T-helper 2 cell treated with Interferon-gamma antibody and Interleukin-4, amounts not matched to agents 5 μg/mL and 100 μg/mL, for 36 hours (primary cell): ENCODE results near the gene ACTL8.

ENCODE experiments used
- DNase-seq: peaks from one replicate; pipeline ENCODE4 v3.0.0; 2021; ENCODE audit warnings: low spot score
- H3K27ac Mint-ChIP-seq: one replicate; pipeline ENCODE4 v1.8.0; 2021; ENCODE audit warnings: mild to moderate bottlenecking, mixed read lengths
- H3K27me3 Mint-ChIP-seq: one replicate; pipeline ENCODE4 v1.8.0; 2021; ENCODE audit warnings: low read depth, mixed read lengths
- H3K36me3 Mint-ChIP-seq: one replicate; pipeline ENCODE4 v1.8.0; 2021; ENCODE audit warnings: low read depth, mixed read lengths
- H3K4me1 Mint-ChIP-seq: one replicate; pipeline ENCODE4 v1.8.0; 2021; ENCODE audit warnings: low read depth, mixed read lengths
- H3K4me3 Mint-ChIP-seq: one replicate; pipeline ENCODE4 v1.8.0; 2022; ENCODE audit warnings: mild to moderate bottlenecking, moderate library complexity, mixed read lengths
- H3K9me3 Mint-ChIP-seq: one replicate; pipeline ENCODE4 v1.8.0; 2021; ENCODE audit warnings: mixed read lengths

The ACTL8 gene

DNA sequence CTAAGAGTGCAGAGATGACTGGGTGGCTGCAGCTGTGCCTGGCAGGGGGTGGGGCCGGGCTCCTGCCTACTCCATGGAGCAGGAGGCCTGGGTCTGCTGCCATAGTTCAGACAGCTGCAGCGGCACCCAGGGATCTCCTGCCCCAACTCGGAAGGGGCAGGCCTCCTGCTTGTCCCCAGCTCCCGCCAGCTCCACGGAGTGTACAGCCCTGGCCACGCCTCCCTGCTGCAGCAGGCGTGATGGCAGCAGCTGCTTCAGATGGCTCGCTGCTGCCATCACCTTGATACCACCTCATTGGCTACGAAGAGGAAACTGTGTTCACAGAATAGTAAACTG lies 35.9 kb downstream of the ACTL8 start:
- DNase-seq = no peak
- H3K9me3 Mint-ChIP-seq = no peaks in the 10 kb centered on the region
- H3K27me3 Mint-ChIP-seq = no peaks in the 10 kb centered on the region
- H3K36me3 Mint-ChIP-seq = no peaks in the 10 kb centered on the region
- no peak overlapping the region for H3K4me3 Mint-ChIP-seq
- no peaks in the 10 kb centered on the region for H3K4me1 Mint-ChIP-seq
- H3K27ac Mint-ChIP-seq = no peak overlapping the region

DNA sequence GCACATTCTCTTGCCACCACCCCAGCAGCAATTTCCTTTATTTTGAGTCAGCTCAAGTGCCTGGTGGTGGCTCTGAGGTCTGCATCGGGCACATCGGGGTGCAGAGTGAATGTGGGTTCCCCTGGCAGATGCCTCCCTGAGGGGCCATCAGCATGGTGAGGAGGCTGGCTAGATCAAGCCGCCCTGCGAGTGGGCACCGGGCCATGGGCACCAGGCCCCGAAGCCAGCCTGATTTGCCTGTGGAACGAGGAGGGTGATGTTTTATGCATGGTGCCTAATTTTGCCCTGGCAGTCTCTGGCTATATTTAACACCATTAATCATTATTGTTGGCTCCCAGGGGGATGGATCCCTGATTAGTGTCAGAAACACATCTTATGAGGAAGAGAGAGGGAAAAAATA lies 36.3 kb downstream of the ACTL8 start:
- H3K27me3 Mint-ChIP-seq = no peaks in the 10 kb centered on the region
- no peak overlapping the region for H3K4me3 Mint-ChIP-seq
- no peak for DNase-seq
- no peaks in the 10 kb centered on the region for H3K4me1 Mint-ChIP-seq
- no peaks in the 10 kb centered on the region for H3K36me3 Mint-ChIP-seq
- H3K27ac Mint-ChIP-seq = no peak overlapping the region
- H3K9me3 Mint-ChIP-seq = no peaks in the 10 kb centered on the region

DNA sequence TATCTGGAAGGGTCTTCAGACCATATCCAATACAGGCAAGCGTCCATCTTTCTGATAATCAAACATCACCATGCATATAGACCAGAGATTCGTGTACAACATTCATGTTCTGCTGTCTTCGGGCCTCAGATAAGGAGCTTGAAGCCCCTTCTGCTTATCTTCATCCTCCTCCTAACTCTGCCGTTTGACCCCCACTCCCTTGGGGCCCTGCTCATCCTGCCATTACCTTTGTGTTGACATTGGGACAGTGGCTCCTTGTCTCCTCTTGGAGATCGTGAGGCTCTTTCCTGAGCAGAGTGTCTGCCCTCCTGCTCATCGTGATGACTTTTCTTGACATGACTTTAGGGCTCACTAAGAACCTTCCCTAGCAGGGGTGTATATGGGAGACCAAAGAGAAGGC lies 37.3 kb downstream of the ACTL8 start:
- Mint-ChIP-seq H3K9me3 (no peaks in the 10 kb centered on the region), H3K27me3 (no peaks in the 10 kb centered on the region), H3K27ac (no peak overlapping the region), H3K4me1 (no peaks in the 10 kb centered on the region), H3K36me3 (no peaks in the 10 kb centered on the region), H3K4me3 (no peak overlapping the region)
- no peak for DNase-seq

DNA sequence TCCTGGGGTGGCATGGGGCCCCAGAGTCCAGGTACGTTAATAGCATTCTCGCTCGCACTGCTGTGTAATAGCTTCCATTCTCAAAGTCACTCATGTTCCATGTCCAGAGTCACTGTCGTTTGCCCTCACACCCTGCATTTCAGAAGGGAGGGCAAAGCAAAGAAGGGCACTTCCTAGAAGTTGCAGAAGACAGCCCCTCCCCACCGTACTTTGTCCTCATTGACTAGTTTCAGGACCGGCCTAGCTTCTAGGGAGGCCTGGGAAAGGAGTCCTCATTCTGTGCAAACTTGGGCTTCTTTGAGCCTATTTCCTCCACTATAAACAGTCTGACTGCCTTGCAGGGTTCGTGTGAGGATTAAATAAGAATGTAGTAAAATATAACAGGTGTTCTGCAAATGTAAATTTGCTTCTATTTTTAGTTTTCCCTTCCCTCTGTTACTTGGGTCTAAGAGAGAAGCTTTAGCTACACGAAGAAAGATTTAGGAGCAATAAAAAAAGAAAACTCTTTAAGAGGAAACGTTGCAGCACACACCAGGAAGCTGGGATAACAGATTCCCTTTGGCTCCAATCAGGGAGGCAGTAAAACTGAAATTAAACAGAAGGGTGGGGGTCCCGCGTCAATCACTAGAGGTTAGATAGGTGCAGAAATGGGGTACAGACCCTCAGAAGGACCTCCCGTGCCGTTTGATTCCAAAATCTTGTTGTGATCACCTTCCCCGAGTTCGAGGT lies 40.1 kb downstream of the ACTL8 start:
- no peaks in the 10 kb centered on the region for H3K4me1 Mint-ChIP-seq
- H3K27me3 Mint-ChIP-seq = no peaks in the 10 kb centered on the region
- no peak for DNase-seq
- H3K27ac Mint-ChIP-seq = no peak overlapping the region
- no peaks in the 10 kb centered on the region for H3K36me3 Mint-ChIP-seq
- no peaks in the 10 kb centered on the region for H3K9me3 Mint-ChIP-seq
- no peak overlapping the region for H3K4me3 Mint-ChIP-seq

DNA sequence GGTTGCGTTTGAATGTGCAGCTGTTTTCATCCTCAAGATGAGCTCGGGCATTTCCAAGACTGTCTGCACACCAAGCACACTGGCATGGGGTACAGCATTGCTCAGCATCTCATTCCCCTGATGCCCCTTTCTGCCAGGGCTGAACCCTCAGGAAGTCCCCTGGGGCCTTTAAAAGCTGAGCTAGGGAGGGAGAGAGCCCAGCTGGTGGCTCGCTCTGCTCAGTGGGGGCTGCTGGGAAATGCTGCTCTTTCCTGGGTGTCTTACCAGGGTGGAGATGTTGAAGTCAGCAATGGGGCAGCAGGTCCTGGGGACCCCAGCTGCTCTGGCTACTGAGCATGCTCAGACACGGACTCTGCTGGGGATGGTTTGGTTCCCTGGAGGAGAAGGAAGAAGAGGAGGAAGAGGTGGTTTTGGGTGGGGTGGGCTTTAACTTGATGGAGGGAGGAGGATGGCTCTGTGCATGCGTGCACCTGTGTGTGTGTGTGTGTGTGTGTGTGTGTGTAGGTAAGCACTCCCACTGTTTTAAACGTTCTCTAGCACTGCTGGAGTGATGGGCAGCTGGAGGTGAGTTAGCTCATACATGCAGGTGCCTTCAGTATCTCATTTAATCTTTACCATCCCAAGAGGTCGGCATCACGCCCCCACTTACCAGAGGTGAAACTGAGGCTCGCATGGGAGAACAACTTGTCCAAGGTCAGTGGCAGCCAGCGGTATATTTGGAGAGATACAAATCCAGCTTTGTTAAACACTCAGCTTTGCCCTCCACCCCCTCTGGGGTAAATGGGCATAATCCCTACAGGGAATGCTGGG lies 40.9 kb downstream of the ACTL8 start:
- no peak overlapping the region for H3K4me3 Mint-ChIP-seq
- H3K27me3 Mint-ChIP-seq = no peaks in the 10 kb centered on the region
- no peak for DNase-seq
- H3K27ac Mint-ChIP-seq = no peak overlapping the region
- no peaks in the 10 kb centered on the region for H3K9me3 Mint-ChIP-seq
- no peaks in the 10 kb centered on the region for H3K4me1 Mint-ChIP-seq
- H3K36me3 Mint-ChIP-seq = no peaks in the 10 kb centered on the region

DNA sequence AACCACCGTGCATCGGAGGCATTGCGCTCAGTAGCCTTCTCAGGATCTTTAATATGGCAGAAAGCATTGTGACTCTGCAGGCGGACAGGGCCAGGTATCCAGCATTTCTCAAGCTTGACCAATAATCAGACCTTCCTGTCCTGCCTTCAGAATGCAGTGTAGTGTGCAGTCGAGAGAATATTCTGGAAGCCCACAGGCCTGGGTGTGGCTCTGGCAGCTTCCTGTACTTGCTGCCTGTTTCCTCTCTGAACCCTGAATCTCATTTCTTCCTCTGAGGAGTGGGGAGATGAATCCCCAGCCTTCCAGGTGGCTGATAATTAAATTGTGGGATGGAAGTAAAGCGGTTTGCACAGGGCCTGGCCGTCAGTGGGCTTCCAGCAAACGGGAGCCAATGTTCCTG lies 42.3 kb downstream of the ACTL8 start:
- H3K9me3 Mint-ChIP-seq = no peaks in the 10 kb centered on the region
- H3K4me1 Mint-ChIP-seq = no peaks in the 10 kb centered on the region
- no peak for DNase-seq
- no peak overlapping the region for H3K4me3 Mint-ChIP-seq
- H3K27me3 Mint-ChIP-seq = no peaks in the 10 kb centered on the region
- H3K36me3 Mint-ChIP-seq = no peaks in the 10 kb centered on the region
- no peak overlapping the region for H3K27ac Mint-ChIP-seq

DNA sequence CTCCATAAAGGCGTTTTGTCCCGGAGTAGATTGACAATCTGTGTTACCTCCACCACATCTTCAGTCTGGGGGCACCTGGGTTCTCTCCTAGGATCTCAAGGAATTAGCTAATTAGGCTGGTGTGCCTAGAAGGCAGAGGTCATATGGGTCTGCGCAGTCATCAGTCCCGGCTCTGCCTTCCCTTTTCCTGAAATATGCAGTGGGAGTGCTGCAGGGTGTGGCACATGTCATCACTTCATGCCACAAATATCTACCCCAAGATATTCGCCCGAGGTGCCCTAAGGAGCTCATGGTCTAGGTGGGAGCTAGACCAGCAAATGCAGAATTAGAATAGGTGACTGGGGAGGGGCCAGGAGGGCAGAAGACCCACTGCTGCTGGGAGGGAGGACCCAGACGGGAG lies 42.9 kb downstream of the ACTL8 start:
- Mint-ChIP-seq H3K27ac (no peak overlapping the region), H3K9me3 (no peaks in the 10 kb centered on the region), H3K36me3 (no peaks in the 10 kb centered on the region), H3K4me3 (no peak overlapping the region), H3K27me3 (no peaks in the 10 kb centered on the region), H3K4me1 (no peaks in the 10 kb centered on the region)
- no peak for DNase-seq

DNA sequence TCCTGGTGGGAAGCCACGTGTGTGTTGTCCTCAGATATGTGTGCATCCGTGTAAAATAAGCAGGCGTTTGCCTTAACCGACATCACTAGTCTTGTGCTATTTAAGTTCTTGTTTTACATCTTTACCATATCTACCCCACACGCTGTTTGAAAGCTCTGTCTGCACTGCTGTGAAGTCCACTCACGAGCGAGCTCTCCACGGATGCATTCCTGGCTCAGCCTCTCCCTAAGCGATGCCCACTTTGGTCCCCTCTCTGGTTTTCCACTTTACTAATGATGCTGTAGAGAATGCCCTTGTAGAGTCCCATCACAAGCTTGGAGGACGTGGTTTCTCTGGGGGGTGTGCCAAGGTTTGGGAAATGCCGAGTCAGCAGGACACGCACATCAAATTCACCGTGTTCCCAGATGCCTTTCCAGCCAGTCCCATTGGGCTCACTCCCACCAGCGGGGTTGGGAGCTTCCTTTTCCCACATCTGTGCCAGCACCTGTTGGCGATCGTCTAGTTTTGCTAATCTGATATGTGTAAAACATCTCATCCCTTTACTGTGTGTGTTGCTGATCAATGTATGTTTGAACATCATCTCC lies 43.8 kb downstream of the ACTL8 start:
- Mint-ChIP-seq H3K4me1 (no peaks in the 10 kb centered on the region), H3K27ac (no peak overlapping the region), H3K27me3 (no peaks in the 10 kb centered on the region), H3K36me3 (no peaks in the 10 kb centered on the region), H3K9me3 (peaks cover 3% of the 10 kb centered on the region), H3K4me3 (no peak overlapping the region)
- no peak for DNase-seq

DNA sequence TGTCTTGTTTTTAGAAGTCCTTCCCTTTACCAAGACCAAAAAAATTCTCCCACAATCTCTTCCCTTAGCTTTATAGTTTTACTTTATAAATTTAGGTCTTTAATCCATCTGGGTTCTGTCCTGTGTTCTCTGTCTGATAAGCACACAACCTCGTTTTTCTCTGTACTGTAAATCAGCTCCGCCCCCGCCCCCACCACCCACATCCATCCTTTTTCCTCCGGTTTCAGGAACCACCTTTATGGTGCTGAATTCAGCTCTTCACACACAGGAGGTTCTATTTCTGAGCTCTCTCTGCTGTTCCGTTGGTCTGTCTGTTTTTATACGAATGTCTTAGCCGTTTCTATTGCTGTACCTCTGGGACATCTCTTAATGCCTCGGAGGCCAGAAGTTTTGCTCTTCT lies 44.5 kb downstream of the ACTL8 start:
- H3K27ac Mint-ChIP-seq = no peak overlapping the region
- peaks cover 3% of the 10 kb centered on the region for H3K9me3 Mint-ChIP-seq
- H3K27me3 Mint-ChIP-seq = no peaks in the 10 kb centered on the region
- no peaks in the 10 kb centered on the region for H3K4me1 Mint-ChIP-seq
- H3K36me3 Mint-ChIP-seq = no peaks in the 10 kb centered on the region
- no peak for DNase-seq
- no peak overlapping the region for H3K4me3 Mint-ChIP-seq

DNA sequence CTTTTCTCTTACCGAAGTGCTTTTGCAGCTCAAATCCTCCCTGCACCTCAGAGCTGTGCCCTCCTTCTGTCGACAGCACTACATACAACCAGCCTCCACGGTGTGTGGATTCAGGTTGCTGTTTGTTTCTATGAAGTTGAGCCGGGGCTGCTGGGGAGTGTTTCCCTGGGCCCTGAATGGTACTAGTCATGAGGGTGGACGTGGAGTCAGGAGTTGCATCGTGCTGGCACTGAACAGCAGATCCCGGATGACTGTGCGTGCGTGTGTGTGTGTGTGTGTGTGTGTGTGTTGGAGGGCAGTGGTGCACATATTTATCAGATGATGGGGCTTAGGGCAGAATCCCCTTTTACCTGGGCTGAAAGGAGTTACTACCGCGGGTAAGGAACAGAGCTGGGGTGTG lies 47.0 kb downstream of the ACTL8 start:
- no peaks in the 10 kb centered on the region for H3K27me3 Mint-ChIP-seq

DNA sequence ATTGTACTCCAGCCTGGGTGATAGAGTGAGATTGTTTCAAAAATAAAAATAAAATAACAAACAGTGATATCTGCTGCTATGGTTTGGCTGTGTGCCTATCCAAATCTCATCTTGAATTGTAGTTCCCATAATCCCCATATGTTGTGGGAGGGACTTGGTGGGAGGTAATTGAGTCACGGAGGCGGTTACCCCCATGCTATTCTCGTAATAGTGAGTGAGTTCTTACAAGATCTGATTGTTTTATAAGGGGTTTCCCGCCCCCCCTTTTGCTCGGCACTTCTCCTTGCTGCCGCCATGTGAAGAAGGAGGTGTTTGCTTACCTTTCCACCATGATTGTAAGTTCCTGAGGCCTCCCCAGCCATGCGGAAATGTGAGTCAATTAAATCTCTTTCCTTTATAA lies 47.8 kb downstream of the ACTL8 start:
- no peak overlapping the region for H3K4me3 Mint-ChIP-seq
- peaks cover 3% of the 10 kb centered on the region for H3K9me3 Mint-ChIP-seq
- H3K27me3 Mint-ChIP-seq = no peaks in the 10 kb centered on the region
- H3K4me1 Mint-ChIP-seq = no peaks in the 10 kb centered on the region
- H3K27ac Mint-ChIP-seq = no peak overlapping the region
- H3K36me3 Mint-ChIP-seq = no peaks in the 10 kb centered on the region
- no peak for DNase-seq

More for the DNA sequence above, 47.0 kb downstream of the ACTL8 start:
- Mint-ChIP-seq H3K27ac (no peak overlapping the region), H3K9me3 (peaks cover 3% of the 10 kb centered on the region), H3K36me3 (no peaks in the 10 kb centered on the region), H3K4me1 (no peaks in the 10 kb centered on the region), H3K4me3 (no peak overlapping the region)
- no peak for DNase-seq

DNA sequence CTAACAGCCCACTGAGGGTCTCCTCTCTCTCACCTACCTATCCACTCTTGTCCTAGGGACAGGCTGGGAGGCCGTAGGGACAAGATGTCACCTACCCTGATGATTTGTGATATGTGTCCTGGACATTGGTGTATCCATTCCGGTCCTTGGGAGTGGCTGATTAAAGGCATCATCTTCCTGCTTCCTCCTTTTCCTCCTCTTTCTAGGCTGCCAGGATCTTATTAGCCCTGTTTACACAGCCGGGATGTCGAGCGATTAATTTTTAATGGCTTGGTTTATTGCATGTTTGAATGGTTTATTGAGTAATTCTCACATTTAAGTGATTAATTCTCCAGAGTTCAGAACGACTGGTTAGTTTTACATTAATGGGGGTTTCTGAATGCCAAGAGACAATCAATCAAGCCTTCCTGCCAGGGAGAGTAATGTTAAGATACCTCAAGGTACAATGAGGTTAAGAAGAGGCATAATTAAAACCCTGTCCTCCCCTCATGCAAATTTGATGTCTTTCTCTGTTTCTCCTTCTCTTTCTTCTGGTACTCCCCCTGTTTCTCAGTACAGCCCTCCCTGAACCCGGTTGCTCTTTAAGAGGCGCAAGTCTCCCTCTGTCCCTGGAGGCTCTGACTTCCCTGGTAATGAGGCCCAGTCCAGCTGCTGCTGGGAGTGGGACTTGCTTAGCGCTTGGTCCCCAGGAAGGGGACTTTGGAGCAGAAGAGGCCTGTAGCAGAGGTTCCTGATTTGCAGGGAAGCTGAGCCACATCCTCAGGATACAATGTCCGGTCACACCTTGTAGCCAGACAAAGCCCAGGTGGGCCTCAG lies 50.9 kb downstream of the ACTL8 start:
- Mint-ChIP-seq H3K4me3 (no peak overlapping the region), H3K27me3 (no peaks in the 10 kb centered on the region), H3K4me1 (no peaks in the 10 kb centered on the region), H3K36me3 (no peaks in the 10 kb centered on the region), H3K9me3 (peaks cover 3% of the 10 kb centered on the region), H3K27ac (no peak overlapping the region)
- DNase-seq = no peak

DNA sequence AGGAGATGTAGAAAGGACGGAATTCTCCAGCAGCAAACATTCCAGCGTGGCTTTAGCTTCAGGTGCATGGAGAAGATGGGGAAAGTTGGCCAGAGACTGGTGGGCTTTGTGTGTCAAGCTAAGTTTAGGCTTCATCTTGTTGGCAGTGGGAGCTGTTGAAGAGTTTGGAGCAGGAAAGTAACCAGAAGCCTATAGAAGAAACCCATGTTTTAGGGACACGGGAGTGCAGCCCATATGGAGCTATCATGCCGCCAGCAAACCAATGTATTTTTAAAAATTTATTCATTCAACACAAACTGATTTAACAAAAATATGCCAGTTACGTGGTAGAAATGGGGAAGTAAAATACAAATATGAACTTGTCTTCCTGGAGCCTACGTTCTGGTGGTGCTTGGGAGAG lies 53.7 kb downstream of the ACTL8 start:
- H3K36me3 Mint-ChIP-seq = no peaks in the 10 kb centered on the region
- H3K4me1 Mint-ChIP-seq = no peaks in the 10 kb centered on the region
- no peak for DNase-seq
- H3K9me3 Mint-ChIP-seq = no peaks in the 10 kb centered on the region
- H3K27me3 Mint-ChIP-seq = no peaks in the 10 kb centered on the region
- no peak overlapping the region for H3K4me3 Mint-ChIP-seq
- H3K27ac Mint-ChIP-seq = no peak overlapping the region

DNA sequence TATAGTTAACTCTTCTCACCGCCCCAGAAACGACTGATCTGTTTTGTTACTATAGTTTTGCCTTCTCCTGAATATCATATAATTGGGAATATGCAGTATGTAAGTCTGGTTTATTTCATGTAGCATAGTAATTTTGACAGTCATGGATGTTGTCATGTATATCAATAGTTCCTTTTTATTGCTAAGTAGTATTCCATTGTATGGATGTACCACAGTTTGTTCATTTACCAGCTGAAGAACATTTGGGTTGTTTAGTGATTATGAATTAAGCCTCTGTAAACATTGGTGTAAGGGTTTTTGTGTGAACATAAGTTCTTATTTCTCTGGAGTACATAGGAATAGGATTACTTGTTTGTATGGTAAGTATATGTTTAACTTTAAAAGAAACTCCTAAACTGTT lies 55.5 kb downstream of the ACTL8 start:
- no peaks in the 10 kb centered on the region for H3K36me3 Mint-ChIP-seq
- H3K27ac Mint-ChIP-seq = no peak overlapping the region
- no peaks in the 10 kb centered on the region for H3K27me3 Mint-ChIP-seq
- H3K9me3 Mint-ChIP-seq = no peaks in the 10 kb centered on the region
- H3K4me3 Mint-ChIP-seq = no peak overlapping the region
- H3K4me1 Mint-ChIP-seq = no peaks in the 10 kb centered on the region
- DNase-seq = no peak
